Smooth muscle cell (in vitro differentiated cells): ENCODE data around the gene BRD4. TPM values are rescaled to one million over a fixed set of nuclear protein-coding genes. Genes with fewer than 3 reads are reported as not detected.
"Not testable (repeated sequence)": the region's sequence is repeated elsewhere in the genome, so short reads cannot be mapped to it uniquely, and the experiment has no call there.

Experiments used
- DNase-seq: peaks from one replicate; lab custom pipeline; 2025; ENCODE audit not compliant: unreplicated experiment; lab: John Stamatoyannopoulos, UW
- H2AFZ ChIP-seq: fragments of 200-600 bp; sonication (generic); 2 replicates; pipeline ENCODE4 v1.6.0; 2016; ENCODE audit warnings: antibody characterized with exemption, low read depth, mild to moderate bottlenecking
- H3F3A ChIP-seq: fragments of 200-600 bp; sonication (generic); 2 replicates; pipeline ENCODE4 v1.6.0; 2017; ENCODE audit warnings: antibody characterized with exemption, low read depth
- H3K27ac ChIP-seq: fragments of 200-600 bp; sonication (generic); 2 replicates; pipeline ENCODE4 v1.5.1; 2016; ENCODE audit warnings: low read depth, mild to moderate bottlenecking
- H3K27me3 ChIP-seq: fragments of 200-600 bp; sonication (generic); 2 replicates; pipeline ENCODE4 v1.6.1; 2016; ENCODE audit warnings: low read depth, mild to moderate bottlenecking
- H3K36me3 ChIP-seq: fragments of 200-600 bp; sonication (generic); 2 replicates; pipeline ENCODE4 v1.5.1; 2016; ENCODE audit warnings: low read depth
- H3K4me1 ChIP-seq: fragments of 200-600 bp; sonication (generic); 2 replicates; pipeline ENCODE4 v1.5.1; 2016; ENCODE audit warnings: low read depth
- H3K4me2 ChIP-seq: fragments of 200-600 bp; sonication (generic); 2 replicates; pipeline ENCODE4 v1.6.0; 2016; ENCODE audit warnings: mild to moderate bottlenecking
- H3K4me3 ChIP-seq: fragments of 200-600 bp; sonication (generic); 2 replicates; pipeline ENCODE4 v1.5.1; 2016; ENCODE audit warnings: mild to moderate bottlenecking
- H3K79me2 ChIP-seq: fragments of 200-600 bp; sonication (generic); 2 replicates; pipeline ENCODE4 v1.6.0; 2016; ENCODE audit warnings: low read depth, mild to moderate bottlenecking
- H3K9ac ChIP-seq: fragments of 200-600 bp; sonication (generic); 2 replicates; pipeline ENCODE4 v1.6.0; 2016; ENCODE audit warnings: low read depth
- H3K9me3 ChIP-seq: fragments of 200-600 bp; sonication (generic); replicated peaks from 2 replicates; pipeline ENCODE4 v1.5.1; 2016; ENCODE audit warnings: low read depth
- H4K20me1 ChIP-seq: fragments of 200-600 bp; sonication (generic); 2 replicates; pipeline ENCODE4 v1.6.0; 2016; ENCODE audit warnings: low read depth
- CTCF ChIP-seq: fragments of 200-600 bp; sonication (generic); IDR thresholded peaks from 2 replicates; pipeline ENCODE4 v1.5.1; 2017; ENCODE audit warnings: borderline replicate concordance, mild to moderate bottlenecking, antibody characterized with exemption; ENCODE audit not compliant: insufficient read depth, poor library complexity, severe bottlenecking
- WGBS: methylation state at CpG from one replicate; pipeline ENCODE4 v1.1.7; 2016; ENCODE audit warnings: low lambda C conversion rate; 5-methylcytosine and 5-hydroxymethylcytosine counted together
- polyA plus RNA-seq: library from polyadenylated mRNA; unstranded; fragments of >200 nt; fragmentation: Nextera tagmentation; extraction: Ambion mirVana; gene quantifications from 2 replicates; pipeline ENCODE4 v1.2.1, GENCODE V29; 2016
- total RNA-seq: library from RNA; depleted of rRNA; stranded (reverse); fragments of >200 nt; gene quantifications from 2 replicates; pipeline ENCODE4 v1.2.3, GENCODE V29; 2014

BRD4 gene
- total and polyA plus RNA-seq, 2 experiments from 2014 or later, result 24.1 to 102 TPM

DNA sequence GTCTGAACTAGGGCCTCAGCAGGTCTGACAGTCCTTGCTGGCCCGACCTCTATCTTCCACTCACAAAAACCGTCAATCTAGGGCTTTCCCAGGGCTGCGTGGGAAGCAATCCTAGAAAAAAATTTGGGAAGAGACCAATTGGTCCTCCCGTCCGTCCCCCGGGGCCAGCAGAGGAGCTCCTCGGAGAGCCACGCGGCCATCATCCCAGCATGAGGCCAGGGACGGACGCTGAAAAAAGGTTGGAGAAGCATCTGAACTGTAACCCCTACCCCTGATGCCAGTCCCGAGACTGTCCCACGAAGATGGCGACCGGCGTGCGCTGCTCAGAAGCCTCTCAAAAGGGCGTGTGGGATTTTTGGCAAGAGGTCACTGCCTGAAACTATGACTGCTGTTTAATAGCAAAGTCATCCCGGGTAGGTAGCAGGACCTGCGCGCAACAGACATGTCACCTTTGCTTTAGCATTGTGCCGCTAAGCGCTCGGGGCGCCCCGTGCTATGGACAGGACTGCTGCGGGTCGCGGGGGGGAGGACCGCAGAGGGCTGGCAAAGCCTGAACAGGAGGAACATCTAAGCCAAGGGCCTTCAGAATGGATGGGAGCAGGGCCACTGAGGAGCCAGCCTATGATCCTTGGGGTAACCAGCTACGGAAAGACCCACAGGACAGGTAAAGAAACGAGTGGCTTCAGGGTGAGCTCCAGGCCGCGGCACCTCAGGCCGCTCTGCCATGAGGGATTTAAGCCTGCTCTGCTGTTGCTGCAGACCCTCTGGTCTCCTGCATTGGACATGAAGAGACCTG is 36.7 kb upstream of the BRD4 start:
- Histone ChIP-seq H3K4me2 (no peak overlapping the region), H3K36me3 (no peaks in the 10 kb centered on the region), H3K9ac (no peak overlapping the region), H3K27me3 (no peaks in the 10 kb centered on the region), H4K20me1 (peaks cover 45% of the 10 kb centered on the region), H3F3A (no peaks in the 10 kb centered on the region), H3K27ac (no peak overlapping the region), H3K9me3 (no peaks in the 10 kb centered on the region), H2AFZ (no peak overlapping the region), H3K4me3 (no peak overlapping the region), H3K79me2 (peaks cover 34% of the 10 kb centered on the region), H3K4me1 (no peaks in the 10 kb centered on the region)
- no peak for DNase-seq
- 98% methylated on average over 35 of the region's 35 CpGs for WGBS
- TF ChIP-seq CTCF, result no peak

DNA sequence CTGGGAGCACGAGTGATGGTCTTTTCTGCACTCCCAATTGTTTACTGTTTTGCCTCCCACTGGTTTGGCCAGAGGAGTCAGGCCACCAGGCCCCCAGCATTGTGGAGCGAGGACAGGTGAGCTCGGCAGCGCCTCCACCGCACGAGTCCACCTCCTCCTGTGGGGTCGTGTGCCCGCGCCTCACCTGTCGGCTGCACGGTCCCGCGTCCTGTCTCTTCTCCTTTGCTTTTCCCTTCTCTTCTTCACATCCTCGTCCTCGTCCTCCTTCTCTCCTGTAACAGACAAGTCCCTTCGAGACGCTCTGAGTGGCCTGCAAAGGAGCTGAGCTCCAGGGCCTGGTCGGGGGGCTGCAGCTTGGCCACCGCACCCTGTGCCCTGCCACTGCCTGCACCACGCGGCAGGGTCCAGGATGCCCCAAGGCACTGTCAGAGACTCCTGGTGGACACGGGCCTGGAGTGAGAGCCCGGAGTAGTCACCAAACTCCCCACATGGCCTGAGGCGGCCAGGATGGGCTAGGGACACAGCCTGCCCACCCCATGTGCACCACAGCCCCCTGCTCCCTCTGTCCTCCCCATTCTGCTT is 35.8 kb upstream of the BRD4 start:
- peaks cover 25% of the 10 kb centered on the region for H3K79me2 ChIP-seq
- H3F3A ChIP-seq, result no peaks in the 10 kb centered on the region
- no peaks in the 10 kb centered on the region for H3K36me3 ChIP-seq
- TF ChIP-seq CTCF, result no peak
- no peaks in the 10 kb centered on the region for H3K4me1 ChIP-seq
- WGBS, result 98% methylated on average over 22 of the region's 24 CpGs
- no peak for DNase-seq
- no peak overlapping the region for H3K27ac ChIP-seq
- H3K4me2 ChIP-seq, result no peak overlapping the region
- peaks cover 36% of the 10 kb centered on the region for H4K20me1 ChIP-seq
- no peak overlapping the region for H3K9ac ChIP-seq
- no peak overlapping the region for H2AFZ ChIP-seq
- H3K9me3 ChIP-seq, result no peaks in the 10 kb centered on the region
- no peaks in the 10 kb centered on the region for H3K27me3 ChIP-seq
- no peak overlapping the region for H3K4me3 ChIP-seq

DNA sequence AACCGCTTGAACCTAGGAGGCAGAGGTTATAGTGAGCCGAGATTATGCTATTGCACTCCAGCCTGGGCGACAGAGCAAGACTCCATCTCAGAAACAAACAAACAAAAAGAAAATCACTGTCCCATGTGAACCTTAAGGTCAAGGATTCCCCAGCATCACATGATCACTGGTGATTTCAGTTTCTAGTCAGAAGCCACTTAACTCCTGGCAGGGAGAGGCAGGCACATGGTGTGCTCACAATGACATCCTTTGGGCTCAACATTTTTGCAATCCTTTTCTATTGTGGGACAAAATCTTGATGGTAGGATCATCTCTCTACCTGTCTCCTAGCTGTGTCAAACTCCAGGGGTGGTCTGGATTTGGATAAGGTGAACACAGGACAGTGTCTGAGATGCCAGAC is 35.1 kb upstream of the BRD4 start:
- Histone ChIP-seq H3K9me3 (no peaks in the 10 kb centered on the region), H3F3A (no peaks in the 10 kb centered on the region), H3K79me2 (peaks cover 18% of the 10 kb centered on the region), H2AFZ (no peak overlapping the region), H3K4me2 (no peak overlapping the region), H3K27ac (no peak overlapping the region), H3K36me3 (no peaks in the 10 kb centered on the region), H3K27me3 (no peaks in the 10 kb centered on the region), H3K9ac (no peak overlapping the region), H4K20me1 (peaks cover 29% of the 10 kb centered on the region), H3K4me3 (no peak overlapping the region), H3K4me1 (no peaks in the 10 kb centered on the region)
- no peak for TF ChIP-seq CTCF
- WGBS, result 100% methylated on average over 3 of the region's 3 CpGs
- DNase-seq, result no peak

- Histone ChIP-seq H3K4me3 (no peak overlapping the region), H3K9ac (no peak overlapping the region), H3K79me2 (peaks cover 7% of the 10 kb centered on the region), H3K4me2 (no peak overlapping the region), H3K4me1 (no peaks in the 10 kb centered on the region), H2AFZ (no peak overlapping the region), H3K27me3 (no peaks in the 10 kb centered on the region), H3K9me3 (no peaks in the 10 kb centered on the region), H3K36me3 (peaks cover 12% of the 10 kb centered on the region), H3K27ac (no peak overlapping the region), H3F3A (no peaks in the 10 kb centered on the region), H4K20me1 (peaks cover 13% of the 10 kb centered on the region)
- DNase-seq, result no peak
- 96% methylated on average over 6 of the region's 6 CpGs for WGBS
- no peak for TF ChIP-seq CTCF
Measured at GRCh38 chr19:15365264-15365663, 32.9 kb upstream of the BRD4 start.

DNA sequence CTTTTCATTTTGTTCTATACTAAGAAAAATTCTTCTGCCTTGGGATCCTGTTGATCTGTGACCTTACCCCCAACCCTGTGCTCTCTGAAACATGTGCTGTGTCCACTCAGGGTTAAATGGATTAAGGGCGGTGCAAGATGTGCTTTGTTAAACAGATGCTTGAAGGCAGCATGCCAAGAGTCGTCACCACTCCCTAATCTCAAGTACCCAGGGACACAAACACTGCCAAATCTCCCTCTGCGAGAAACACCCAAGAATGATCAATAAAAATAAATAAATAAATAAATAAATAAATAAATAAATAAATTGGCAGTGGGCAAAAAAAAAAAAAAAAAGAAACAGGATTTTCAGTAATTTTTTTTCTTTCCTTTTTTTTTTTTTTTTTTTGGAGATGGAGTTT is 31.5 kb upstream of the BRD4 start:
- not testable (repeated sequence) for H3F3A ChIP-seq, H3K9ac ChIP-seq, H2AFZ ChIP-seq, H3K27me3 ChIP-seq, H3K4me1 ChIP-seq, H3K9me3 ChIP-seq, H3K27ac ChIP-seq, H3K79me2 ChIP-seq, H3K4me3 ChIP-seq, DNase-seq, H3K4me2 ChIP-seq
- H4K20me1 ChIP-seq, result peaks cover 21% of the 10 kb centered on the region
- 99% methylated on average over 3 of the region's 3 CpGs for WGBS
- peaks cover 12% of the 10 kb centered on the region for H3K36me3 ChIP-seq
